Lower lobe of right lung (tissue), 2 donors: ENCODE measurements around the gene RTN4RL1. TPM values are rescaled to one million over a fixed set of nuclear protein-coding genes. Genes with fewer than 3 reads are reported as not detected.
A peak's percentile ranks its signal among the peaks of the same experiment; 100 is the strongest.

Experiments used
- ATAC-seq, 2 donors: fragments of 200-7000 bp; cut with Tn5 transposase; one replicate each; pipeline ENCODE4 v1.9.1; 2020 to 2022; ENCODE audit warnings: mild to moderate bottlenecking in 2 of 2, moderate library complexity in 2 of 2
- DNase-seq: peaks from one replicate; pipeline ENCODE4 v3.0.0-alpha.2; 2020
- H3K27ac ChIP-seq: fragments of 200-600 bp; one replicate; pipeline ENCODE4 v1.8.0; 2022
- H3K27me3 ChIP-seq: fragments of 200-600 bp; one replicate; pipeline ENCODE4 v1.8.0; 2022; ENCODE audit warnings: low read depth
- H3K36me3 ChIP-seq: fragments of 200-600 bp; one replicate; pipeline ENCODE4 v1.8.0; 2022; ENCODE audit warnings: mild to moderate bottlenecking
- H3K4me1 ChIP-seq: fragments of 200-600 bp; one replicate; pipeline ENCODE4 v1.8.0; 2022
- H3K4me3 ChIP-seq: fragments of 200-600 bp; one replicate; pipeline ENCODE4 v1.8.0; 2022; ENCODE audit warnings: mild to moderate bottlenecking
- H3K9me3 ChIP-seq: fragments of 200-600 bp; one replicate; pipeline ENCODE4 v1.8.0; 2022
- CTCF ChIP-seq: fragments of 200-600 bp; IDR thresholded peaks from one replicate; pipeline ENCODE4 v1.8.0; 2022; ENCODE audit warnings: antibody characterized with exemption, mild to moderate bottlenecking
- intact Hi-C: fragments of 100-400 bp; cut with DNase I; formaldehyde crosslinking; loops from one replicate; pipeline ENCODE4 v1.11.0; 2022
- total RNA-seq: library from RNA; stranded (reverse); fragmentation: NEBNext Ultra II Directional; extraction: Animal tissue kit (Norgen Biotek cat#: 25700); gene quantifications from one replicate; pipeline ENCODE4 v1.2.1, GENCODE V29; 2021
- donor health status: DM: no; HTN: yes; CAD: no; lungs with severe emphysema.

Gene RTN4RL1
- total RNA-seq, 1 donor from 2014 or later: 5.8 TPM

- no peak overlapping the region for H3K4me3 ChIP-seq
- H3K27ac ChIP-seq: no peak overlapping the region
- DNase-seq (no peak), ATAC-seq (no peak)
- H3K9me3 ChIP-seq: no peaks in the 10 kb centered on the region
- no peak for TF ChIP-seq CTCF
- no peaks in the 10 kb centered on the region for H3K27me3 ChIP-seq
- no peaks in the 10 kb centered on the region for H3K4me1 ChIP-seq
- no peaks in the 10 kb centered on the region for H3K36me3 ChIP-seq
- intact Hi-C loops: no loop called here
Observed at GRCh38 chr17:1951920-1952319, 73.2 kb downstream of the RTN4RL1 start.

DNA sequence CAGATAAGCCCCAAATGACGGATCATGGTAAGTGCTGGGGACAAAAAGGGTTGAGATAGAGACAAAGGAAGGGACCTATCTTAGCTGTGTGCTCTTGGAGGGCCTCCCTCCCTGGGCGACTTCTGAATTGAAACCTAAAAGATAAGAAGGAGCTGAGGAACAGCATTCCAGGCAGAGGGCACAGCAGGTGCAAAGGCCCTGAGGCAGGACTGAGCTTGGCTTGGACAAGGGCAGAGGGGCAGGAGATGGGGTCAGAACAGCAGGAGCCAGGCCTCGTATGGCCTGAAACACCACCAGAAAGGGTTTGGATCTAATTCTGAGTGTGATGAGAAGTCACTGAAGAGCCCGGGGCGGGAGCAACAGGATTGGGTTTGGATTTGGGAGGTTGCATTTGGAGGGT is 75.4 kb downstream of the RTN4RL1 start:
- H3K36me3 ChIP-seq: no peaks in the 10 kb centered on the region
- DNase-seq: no peak
- no peak overlapping the region for H3K27ac ChIP-seq
- H3K27me3 ChIP-seq: no peaks in the 10 kb centered on the region
- intact Hi-C loops: no loop called here
- TF ChIP-seq CTCF: no peak
- no peaks in the 10 kb centered on the region for H3K4me1 ChIP-seq
- ATAC-seq: no peak
- no peak overlapping the region for H3K4me3 ChIP-seq
- H3K9me3 ChIP-seq: no peaks in the 10 kb centered on the region

DNA sequence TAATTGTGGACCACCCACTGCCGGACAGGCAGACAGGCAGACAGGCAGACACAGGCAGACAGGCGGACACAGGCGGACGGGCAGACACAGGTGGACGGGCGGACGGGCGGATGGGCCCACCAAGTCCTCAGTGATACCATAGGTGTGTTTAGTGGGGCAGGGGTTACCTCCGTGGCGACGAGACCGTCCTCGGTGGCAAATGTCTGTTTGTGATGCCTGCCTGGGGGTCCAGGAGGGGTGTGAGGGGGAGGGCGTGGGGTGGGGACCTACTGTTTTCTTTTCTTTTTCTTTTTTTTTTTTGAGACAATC is 76.7 kb downstream of the RTN4RL1 start:
- no peaks in the 10 kb centered on the region for H3K9me3 ChIP-seq
- intact Hi-C loops: no loop called here

DNA sequence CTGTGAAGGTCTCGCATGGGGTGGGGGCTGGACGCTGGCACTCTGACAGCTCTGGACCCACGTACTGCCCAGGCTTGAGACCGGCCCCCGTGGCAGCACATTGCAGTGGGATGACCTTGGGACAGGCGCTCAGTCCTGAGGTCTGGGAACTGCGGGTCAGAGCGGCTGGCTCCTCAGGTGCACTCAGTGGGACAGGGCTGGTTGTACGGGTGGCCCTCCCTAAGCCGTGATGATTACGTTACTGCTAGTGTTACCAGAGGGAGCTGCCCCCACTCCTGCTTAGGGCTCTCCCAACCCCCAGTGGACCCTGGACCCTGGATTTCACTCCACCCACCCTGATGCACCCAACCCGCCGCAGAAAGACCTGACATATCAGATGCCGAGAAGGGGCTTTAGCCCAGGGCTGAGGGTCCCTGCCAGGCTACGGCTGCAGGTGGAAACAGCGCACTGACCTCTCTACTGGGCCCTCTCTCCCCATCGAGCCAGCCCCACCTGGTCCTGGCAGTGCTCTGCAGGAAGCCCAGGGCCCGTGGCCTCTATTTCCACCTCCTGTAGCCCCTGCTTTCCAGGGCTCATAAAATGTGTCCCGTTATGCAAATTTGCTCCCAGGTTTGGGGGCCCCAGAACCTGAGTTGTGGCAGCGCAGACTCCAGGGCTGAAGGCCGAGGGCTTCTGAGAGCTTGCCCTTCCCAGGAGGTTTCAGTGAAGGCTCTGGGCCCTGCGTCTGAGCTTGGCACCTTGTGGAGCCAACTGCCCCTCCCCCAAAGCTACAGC is 77.2 kb downstream of the RTN4RL1 start:
- Histone ChIP-seq H3K27me3 (no peaks in the 10 kb centered on the region), H3K27ac (no peak overlapping the region), H3K4me3 (no peak overlapping the region), H3K9me3 (no peaks in the 10 kb centered on the region), H3K36me3 (no peaks in the 10 kb centered on the region), H3K4me1 (no peaks in the 10 kb centered on the region)
- DNase-seq: no peak
- TF ChIP-seq CTCF: no peak
- intact Hi-C loops: no loop called here
- ATAC-seq: peak; percentile 5 to 25

More for the DNA sequence above, 76.7 kb downstream of the RTN4RL1 start:
- DNase-seq: no peak
- Histone ChIP-seq H3K36me3 (no peaks in the 10 kb centered on the region), H3K4me3 (no peak overlapping the region), H3K4me1 (no peaks in the 10 kb centered on the region), H3K27me3 (no peaks in the 10 kb centered on the region), H3K27ac (no peak overlapping the region)
- ATAC-seq: no peak
- TF ChIP-seq CTCF: no peak

GRCh38 chr17:1947229-1947742 is 77.8 kb downstream of the RTN4RL1 start:
- Histone ChIP-seq H3K27me3 (no peaks in the 10 kb centered on the region), H3K36me3 (no peaks in the 10 kb centered on the region), H3K4me3 (no peak overlapping the region), H3K4me1 (no peaks in the 10 kb centered on the region), H3K27ac (no peak overlapping the region), H3K9me3 (no peaks in the 10 kb centered on the region)
- TF ChIP-seq CTCF: no peak
- intact Hi-C loops: no loop called here
- DNase-seq (peak; percentile 59), ATAC-seq (peak; percentile 70 to 75)
